OCI-LY1 (cell line): ENCODE measurements around the gene HYCC2.

Experiments
- CTCF ChIP-seq: fragments of 200-600 bp; sonication (generic), shearing (Covaris generic); IDR thresholded peaks from 2 replicates; pipeline ENCODE4 v1.5.1; 2017; ENCODE audit warnings: mild to moderate bottlenecking, antibody characterized with exemption, low read length, moderate library complexity, mixed read lengths
- EZH2 ChIP-seq: fragments of 200-600 bp; sonication (generic), shearing (Covaris generic); IDR thresholded peaks from 2 replicates; pipeline ENCODE4 v1.8.0; 2017; ENCODE audit warnings: borderline replicate concordance, mixed run types, mild to moderate bottlenecking, antibody characterized with exemption, low read length, moderate library complexity, mixed read lengths

DNA sequence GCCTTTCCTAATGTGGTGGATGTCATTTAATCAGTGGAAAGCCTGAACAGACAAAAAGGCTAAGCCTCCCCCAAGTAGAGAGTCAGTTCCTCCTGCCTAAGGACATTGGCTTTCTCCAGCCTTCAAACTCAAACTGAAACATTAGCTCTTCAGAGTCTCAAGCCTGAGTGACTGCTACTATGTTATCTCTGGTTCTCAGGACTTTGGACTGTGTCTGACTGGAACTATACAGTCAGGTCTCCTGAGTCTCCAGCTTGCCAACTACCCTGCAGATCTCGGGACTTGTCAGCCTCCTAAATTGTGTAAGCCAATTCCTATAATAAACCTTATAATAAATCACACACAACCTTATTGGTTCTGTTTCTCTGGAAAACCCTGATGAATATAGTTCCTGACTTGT lies 12.6 kb downstream of the HYCC2 start:
- TF ChIP-seq CTCF = no peak
- no peak for TF ChIP-seq EZH2
